Measurements from ENCODE around the gene ITFG2. TPM values are rescaled to one million over a fixed set of nuclear protein-coding genes. Genes with fewer than 3 reads are reported as not detected.

Gene ITFG2
- polyA plus RNA-seq, 1 donor (not counting 4 experiments of a cell fraction or from before 2014, with no cell fraction given): 13.0 TPM

GRCh38 chr12:2857576-2857975 lies 45.1 kb downstream of the ITFG2 start:
- FAIRE-seq (no peak), DNase-seq (ENCODE audit: low read depth, low spot score) (no peak)
- H3K27ac ChIP-seq (ENCODE audit: control insufficient read depth, insufficient read depth, low read length): no peak overlapping the region
- no peak overlapping the region for H3K4me2 ChIP-seq (ENCODE audit: control insufficient read depth, extremely low read depth, insufficient read depth, low read depth, low read length)
- no peaks in the 10 kb centered on the region for H3K27me3 ChIP-seq (ENCODE audit: control insufficient read depth, extremely low read depth, insufficient read depth, low read length)
- H3K9me1 ChIP-seq (ENCODE audit: control insufficient read depth, extremely low read depth, insufficient read depth, low read length): no peaks in the 10 kb centered on the region
- H3K4me1 ChIP-seq (ENCODE audit: control insufficient read depth, extremely low read depth, insufficient read depth, low read length): no peaks in the 10 kb centered on the region
- dilution Hi-C loops (cut with MboI; ENCODE audit: extremely low pct_ligation_motif_present, low sequenced_read_pairs): no loop called here
- H3K79me2 ChIP-seq (ENCODE audit: control insufficient read depth, insufficient read depth, low read length): no peaks in the 10 kb centered on the region
- no peaks in the 10 kb centered on the region for H4K20me1 ChIP-seq (ENCODE audit: control insufficient read depth, extremely low read depth, insufficient read depth, low read length)
- no peak overlapping the region for H2AFZ ChIP-seq (ENCODE audit: control insufficient read depth, low read length)
- peaks cover 0 to 8% of the 10 kb centered on the region in 2 experiments for H3K36me3 ChIP-seq (ENCODE audit: control insufficient read depth in 2 of 2, extremely low read depth in 1 of 2, insufficient read depth in 2 of 2, low read length in 2 of 2)
- H3K4me3 ChIP-seq (ENCODE audit: control insufficient read depth in 2 of 3, extremely low read depth in 1 of 3, insufficient read depth in 2 of 3, low read depth in 1 of 3, low read length in 3 of 3): no peak overlapping the region
- TF ChIP-seq EZH2 (IDR thresholded peaks at IDR 0.05; ENCODE audit: low read length) (no peak), CTCF (optimal IDR thresholded peaks at IDR 0.05 in 1 of 3, IDR thresholded peaks at IDR 0.05 in 1 of 3, conservative IDR thresholded peaks at IDR 0.05 in 1 of 3; ENCODE audit: extremely low read depth in 1 of 3, insufficient read depth in 2 of 3, low read length in 3 of 3) (no peak)
- no peak overlapping the region for H3K9ac ChIP-seq (ENCODE audit: control insufficient read depth, extremely low read depth, insufficient read depth, low read length)
- no peaks in the 10 kb centered on the region for H3K9me3 ChIP-seq (ENCODE audit: control insufficient read depth, low read depth, low read length)

- Histone ChIP-seq H3K9me1 (ENCODE audit: control insufficient read depth, extremely low read depth, insufficient read depth, low read length) (no peaks in the 10 kb centered on the region), H3K79me2 (ENCODE audit: control insufficient read depth, insufficient read depth, low read length) (no peaks in the 10 kb centered on the region), H3K27ac (ENCODE audit: control insufficient read depth, insufficient read depth, low read length) (no peak overlapping the region), H4K20me1 (ENCODE audit: control insufficient read depth, extremely low read depth, insufficient read depth, low read length) (no peaks in the 10 kb centered on the region), H3K36me3 (ENCODE audit: control insufficient read depth in 2 of 2, extremely low read depth in 1 of 2, insufficient read depth in 2 of 2, low read length in 2 of 2) (peaks cover 0 to 13% of the 10 kb centered on the region in 2 experiments), H3K9ac (ENCODE audit: control insufficient read depth, extremely low read depth, insufficient read depth, low read length) (no peak overlapping the region), H3K4me2 (ENCODE audit: control insufficient read depth, extremely low read depth, insufficient read depth, low read depth, low read length) (no peak overlapping the region), H3K4me1 (ENCODE audit: control insufficient read depth, extremely low read depth, insufficient read depth, low read length) (no peaks in the 10 kb centered on the region), H3K4me3 (ENCODE audit: control insufficient read depth in 2 of 3, extremely low read depth in 1 of 3, insufficient read depth in 2 of 3, low read depth in 1 of 3, low read length in 3 of 3) (no peak overlapping the region), H3K27me3 (ENCODE audit: control insufficient read depth, extremely low read depth, insufficient read depth, low read length) (no peaks in the 10 kb centered on the region), H2AFZ (ENCODE audit: control insufficient read depth, low read length) (no peak overlapping the region), H3K9me3 (ENCODE audit: control insufficient read depth, low read depth, low read length) (no peaks in the 10 kb centered on the region)
- dilution Hi-C loops (cut with MboI; ENCODE audit: extremely low pct_ligation_motif_present, low sequenced_read_pairs): no loop called here
- TF ChIP-seq CTCF (optimal IDR thresholded peaks at IDR 0.05 in 1 of 3, IDR thresholded peaks at IDR 0.05 in 1 of 3, conservative IDR thresholded peaks at IDR 0.05 in 1 of 3; ENCODE audit: extremely low read depth in 1 of 3, insufficient read depth in 2 of 3, low read length in 3 of 3): no peak
- no peak for TF ChIP-seq EZH2 (IDR thresholded peaks at IDR 0.05; ENCODE audit: low read length)
- no peak for DNase-seq (ENCODE audit: low read depth, low spot score)
- FAIRE-seq: no peak
These were observed 45.9 kb downstream of the ITFG2 start for GRCh38 chr12:2858334-2858733.
